GM19455 (cell line): ENCODE measurements around the gene SSBP4.

ENCODE experiments used
- ATAC-seq: cut with Tn5 transposase; IDR thresholded peaks from one replicate; pipeline ENCODE4 v1.9.1; 2021; ENCODE audit not compliant: unreplicated experiment

The SSBP4 gene

GRCh38 chr19:18464646-18465045, 45.4 kb downstream of the SSBP4 start:
- no peak for ATAC-seq

GRCh38 chr19:18465214-18465963, 46.2 kb downstream of the SSBP4 start:
- no peak for ATAC-seq

GRCh38 chr19:18465964-18466339, 46.8 kb downstream of the SSBP4 start:
- ATAC-seq: no peak

- ATAC-seq: no peak
Observed at GRCh38 chr19:18466354-18466753, 47.2 kb downstream of the SSBP4 start.

- ATAC-seq: no peak
Observed at GRCh38 chr19:18467978-18468377, 48.8 kb downstream of the SSBP4 start.

- no peak for ATAC-seq
Observed at GRCh38 chr19:18468517-18468916, 49.3 kb downstream of the SSBP4 start.

GRCh38 chr19:18469069-18469846, 50.1 kb downstream of the SSBP4 start:
- no peak for ATAC-seq

- ATAC-seq: no peak
Observed at GRCh38 chr19:18470787-18471186, 51.6 kb downstream of the SSBP4 start.

GRCh38 chr19:18473003-18473705, 54.0 kb downstream of the SSBP4 start:
- ATAC-seq: no peak

- ATAC-seq: no peak
Observed at GRCh38 chr19:18473706-18474087, 54.5 kb downstream of the SSBP4 start.

GRCh38 chr19:18474366-18474887, 55.2 kb downstream of the SSBP4 start:
- no peak for ATAC-seq

- no peak for ATAC-seq
Observed at GRCh38 chr19:18475004-18475453, 55.8 kb downstream of the SSBP4 start.

GRCh38 chr19:18475762-18476331, 56.6 kb downstream of the SSBP4 start:
- no peak for ATAC-seq

GRCh38 chr19:18476507-18477041, 57.4 kb downstream of the SSBP4 start:
- no peak for ATAC-seq

GRCh38 chr19:18477042-18477779, 58.0 kb downstream of the SSBP4 start:
- ATAC-seq: no peak

GRCh38 chr19:18477974-18478373, 58.8 kb downstream of the SSBP4 start:
- no peak for ATAC-seq

- no peak for ATAC-seq
Observed at GRCh38 chr19:18478545-18479311, 59.5 kb downstream of the SSBP4 start.

- ATAC-seq: no peak
Observed at GRCh38 chr19:18480006-18480691, 61.0 kb downstream of the SSBP4 start.
